Psoas muscle (tissue), 8 donors: ENCODE measurements around the gene PDCD1. TPM values are rescaled to one million over a fixed set of nuclear protein-coding genes. Genes with fewer than 3 reads are reported as not detected.

Experiments used
- ATAC-seq, 4 donors: fragments of 200-7000 bp; cut with Tn5 transposase; one replicate each; pipeline ENCODE4 v1.9.1; 2020; ENCODE audit warnings: moderate library complexity in 3 of 4, mild to moderate bottlenecking in 2 of 4
- DNase-seq, 2 donors: peaks; one replicate each; pipeline ENCODE4 v3.0.0-alpha.2; 2020
- H3K27ac ChIP-seq: fragments of 200-600 bp; one replicate; pipeline ENCODE4 v1.8.0; 2022
- H3K27me3 ChIP-seq, 3 donors: fragments of 200-600 bp in 1 of 3; one replicate each; pipeline versions ENCODE4 v1.6.1 to v1.8.0; 2013 to 2022; ENCODE audit warnings: low read length in 2 of 3, mild to moderate bottlenecking in 2 of 3, moderate library complexity in 1 of 3; ENCODE audit not compliant: insufficient read depth in 3 of 3
- H3K36me3 ChIP-seq, 2 donors: fragments of 200-600 bp in 1 of 2; one replicate each; pipeline versions ENCODE4 v1.6.1 to v1.8.0; 2013 to 2022; ENCODE audit warnings: low read depth in 1 of 2, mild to moderate bottlenecking in 1 of 2, moderate library complexity in 1 of 2; ENCODE audit not compliant: insufficient read depth in 1 of 2
- H3K4me1 ChIP-seq: fragments of 200-600 bp; one replicate; pipeline ENCODE4 v1.8.0; 2022
- H3K4me3 ChIP-seq: fragments of 200-600 bp; one replicate; pipeline ENCODE4 v1.8.0; 2022; ENCODE audit warnings: mild to moderate bottlenecking
- H3K9me3 ChIP-seq: fragments of 200-600 bp; one replicate; pipeline ENCODE4 v1.8.0; 2022
- WGBS, 3 donors: extraction: QIAGEN DNeasy Blood & Tissue Kit; methylation state at CpG; one replicate each; pipeline versions ENCODE4 v1.1.6 to v1.1.7; 2013; 5-methylcytosine and 5-hydroxymethylcytosine counted together
- intact Hi-C, 2 donors: fragments of 100-400 bp; cut with DNase I; formaldehyde crosslinking; loops; one replicate each; pipeline versions ENCODE4 v1.11.0 to v1.14.2; 2022
- polyA plus RNA-seq, 3 donors: library from polyadenylated mRNA; stranded (reverse); fragments of 200-250 nt; gene quantifications; one replicate each; pipeline ENCODE4 v1.2.3, GENCODE V29; 2013
- total RNA-seq, 4 donors: library from RNA; stranded (reverse); fragmentation: NEBNext Ultra II Directional in 2 of 4; extraction: Animal tissue kit (Norgen Biotek cat#: 25700) in 2 of 4; gene quantifications; one replicate each; pipeline versions ENCODE4 v1.2.1 to v1.2.4, GENCODE V29; 2021 to 2023
- TF ChIP-seq, protein P1 (sequence below): fragments of 200-600 bp; IDR thresholded peaks from one replicate; pipeline ENCODE4 v1.8.0; 2022; ENCODE audit warnings: antibody characterized with exemption
- donor health status: healthy with polysubstance abuse.
- donor health status: DM: no; HTN: no; CAD: no; lungs with moderate emphysema.
- donor health status: Bipolar disorder and iron deficiency.
- donor health status: healthy.
- donor health status: DM: yes; HTN: yes; CAD: no.
- donor health status: DM: no; HTN: no; CAD: no.
- donor health status: DM: no; HTN: no; CAD: no.
- donor health status: DM: yes; HTN: yes; CAD: no.

Gene PDCD1
- total and polyA plus RNA-seq, 7 donors: 0.03 to 0.30 (median 0.06) TPM; not detected in 2

- 76 to 83% (median 80%) methylated on average over 22 of the region's 22 CpGs for WGBS, 3 donors
- DNase-seq (peak; percentile 10 to 25), ATAC-seq (no peak)
- peaks cover 0 to 56% (median 30%) of the 10 kb centered on the region in 3 donors for H3K27me3 ChIP-seq
- no peak overlapping the region for H3K4me3 ChIP-seq
- H3K27ac ChIP-seq: no peak overlapping the region
- intact Hi-C loops: no loop called here
- no peaks in the 10 kb centered on the region for H3K36me3 ChIP-seq
- TF ChIP-seq, protein P1, sequence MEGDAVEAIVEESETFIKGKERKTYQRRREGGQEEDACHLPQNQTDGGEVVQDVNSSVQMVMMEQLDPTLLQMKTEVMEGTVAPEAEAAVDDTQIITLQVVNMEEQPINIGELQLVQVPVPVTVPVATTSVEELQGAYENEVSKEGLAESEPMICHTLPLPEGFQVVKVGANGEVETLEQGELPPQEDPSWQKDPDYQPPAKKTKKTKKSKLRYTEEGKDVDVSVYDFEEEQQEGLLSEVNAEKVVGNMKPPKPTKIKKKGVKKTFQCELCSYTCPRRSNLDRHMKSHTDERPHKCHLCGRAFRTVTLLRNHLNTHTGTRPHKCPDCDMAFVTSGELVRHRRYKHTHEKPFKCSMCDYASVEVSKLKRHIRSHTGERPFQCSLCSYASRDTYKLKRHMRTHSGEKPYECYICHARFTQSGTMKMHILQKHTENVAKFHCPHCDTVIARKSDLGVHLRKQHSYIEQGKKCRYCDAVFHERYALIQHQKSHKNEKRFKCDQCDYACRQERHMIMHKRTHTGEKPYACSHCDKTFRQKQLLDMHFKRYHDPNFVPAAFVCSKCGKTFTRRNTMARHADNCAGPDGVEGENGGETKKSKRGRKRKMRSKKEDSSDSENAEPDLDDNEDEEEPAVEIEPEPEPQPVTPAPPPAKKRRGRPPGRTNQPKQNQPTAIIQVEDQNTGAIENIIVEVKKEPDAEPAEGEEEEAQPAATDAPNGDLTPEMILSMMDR: no peak
- no peaks in the 10 kb centered on the region for H3K9me3 ChIP-seq
- peaks cover 14% of the 10 kb centered on the region for H3K4me1 ChIP-seq
Measured at GRCh38 chr2:241862775-241863535, 4.3 kb upstream of the PDCD1 start.

- TF ChIP-seq, protein P1: no peak
- peak in 1 of 2 donors; percentile 7 for DNase-seq
- H3K27me3 ChIP-seq: peaks cover 0 to 52% (median 27%) of the 10 kb centered on the region in 3 donors
- WGBS, 3 donors: 79 to 85% (median 83%) methylated on average over 8 of the region's 8 CpGs
- H3K4me1 ChIP-seq: peaks cover 14% of the 10 kb centered on the region
- no peak for ATAC-seq
- no peak overlapping the region for H3K4me3 ChIP-seq
- no peak overlapping the region for H3K27ac ChIP-seq
- H3K36me3 ChIP-seq: no peaks in the 10 kb centered on the region
- no peaks in the 10 kb centered on the region for H3K9me3 ChIP-seq
- intact Hi-C loops: no loop called here
Measured at GRCh38 chr2:241862093-241862492, 3.4 kb upstream of the PDCD1 start.

GRCh38 chr2:241861264-241861663, 2.6 kb upstream of the PDCD1 start:
- 96 to 100% (median 97%) methylated on average over 1 of the region's 1 CpG for WGBS, 3 donors
- ATAC-seq (no peak), DNase-seq (no peak)
- Histone ChIP-seq H3K27me3 (peaks cover 0 to 44% (median 23%) of the 10 kb centered on the region in 3 donors), H3K36me3 (no peaks in the 10 kb centered on the region), H3K4me3 (no peak overlapping the region), H3K27ac (no peak overlapping the region), H3K9me3 (no peaks in the 10 kb centered on the region), H3K4me1 (peaks cover 14% of the 10 kb centered on the region)
- TF ChIP-seq, protein P1: no peak
- intact Hi-C loops: no loop called here

DNA sequence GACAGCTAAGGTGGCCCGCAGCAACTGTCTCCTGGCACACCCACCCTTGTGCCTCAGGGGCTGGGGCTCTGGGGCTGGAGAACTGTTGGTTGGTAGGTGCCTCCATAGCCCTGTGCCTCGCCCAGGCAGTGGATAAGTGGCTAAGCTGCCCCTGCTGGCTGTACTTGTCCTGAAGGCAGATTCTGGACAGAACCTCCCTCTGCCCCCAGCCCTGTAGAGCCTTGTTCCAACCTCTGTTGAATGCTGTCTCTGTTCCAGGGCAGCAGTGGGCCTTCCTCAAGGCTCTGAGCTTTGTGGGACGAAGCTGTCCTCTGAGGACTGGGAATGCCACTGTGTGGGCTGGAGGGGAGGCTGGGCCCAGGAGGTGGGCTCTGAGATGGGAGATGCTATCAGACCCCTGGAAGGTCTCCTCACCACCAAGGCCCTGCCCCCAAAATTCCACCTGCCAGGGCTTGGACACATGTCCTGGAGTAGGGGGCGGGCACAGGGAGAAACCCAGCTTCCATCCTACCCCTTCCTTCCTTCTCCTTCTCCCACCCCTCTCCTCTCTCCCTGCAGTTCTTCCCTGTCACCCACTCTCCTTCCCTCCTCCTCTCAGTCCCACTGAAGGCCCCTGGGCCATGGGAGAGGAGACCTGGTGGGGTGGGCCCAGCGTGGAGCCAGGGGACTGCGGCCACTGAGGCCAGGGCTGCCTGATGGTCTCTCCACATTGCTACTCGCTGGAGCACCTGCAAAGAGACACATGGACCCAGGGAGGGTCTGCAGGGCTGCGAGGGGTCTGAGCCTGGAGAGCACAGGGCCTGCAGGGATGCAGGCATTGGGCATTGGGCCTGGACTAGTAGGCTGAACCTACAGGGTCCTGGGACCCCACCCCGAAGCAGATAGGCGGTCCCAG, 1.7 kb upstream of the PDCD1 start:
- Histone ChIP-seq H3K9me3 (no peaks in the 10 kb centered on the region), H3K4me3 (peak overlapping the region; percentile 52), H3K4me1 (peaks cover 14% of the 10 kb centered on the region), H3K27ac (peak overlapping the region; percentile 70), H3K36me3 (no peaks in the 10 kb centered on the region), H3K27me3 (peaks cover 0 to 44% (median 15%) of the 10 kb centered on the region in 3 donors)
- WGBS, 3 donors: 84 to 87% (median 85%) methylated on average over 9 to 10 of the region's 10 CpGs
- TF ChIP-seq, protein P1: no peak
- intact Hi-C loops: no loop called here
- DNase-seq: peak; percentile 16 to 57
- ATAC-seq: peak; percentile 30 to 64 (median 56)
